T-helper 1 cell (primary cell): ENCODE measurements around the gene ASAP2.
A peak's percentile ranks its signal among the peaks of the same experiment; 100 is the strongest.

ENCODE experiments used
- DNase-seq, 5 donors: peaks; one replicate each; pipeline ENCODE4 v3.0.0-alpha.2; 2012 to 2020
- total RNA-seq, 4 donors: gene quantifications; one replicate each; lab custom pipeline; 2026; lab: John Stamatoyannopoulos, UW

Gene ASAP2
- 0 reads per million in 4 donors for total RNA-seq

DNA sequence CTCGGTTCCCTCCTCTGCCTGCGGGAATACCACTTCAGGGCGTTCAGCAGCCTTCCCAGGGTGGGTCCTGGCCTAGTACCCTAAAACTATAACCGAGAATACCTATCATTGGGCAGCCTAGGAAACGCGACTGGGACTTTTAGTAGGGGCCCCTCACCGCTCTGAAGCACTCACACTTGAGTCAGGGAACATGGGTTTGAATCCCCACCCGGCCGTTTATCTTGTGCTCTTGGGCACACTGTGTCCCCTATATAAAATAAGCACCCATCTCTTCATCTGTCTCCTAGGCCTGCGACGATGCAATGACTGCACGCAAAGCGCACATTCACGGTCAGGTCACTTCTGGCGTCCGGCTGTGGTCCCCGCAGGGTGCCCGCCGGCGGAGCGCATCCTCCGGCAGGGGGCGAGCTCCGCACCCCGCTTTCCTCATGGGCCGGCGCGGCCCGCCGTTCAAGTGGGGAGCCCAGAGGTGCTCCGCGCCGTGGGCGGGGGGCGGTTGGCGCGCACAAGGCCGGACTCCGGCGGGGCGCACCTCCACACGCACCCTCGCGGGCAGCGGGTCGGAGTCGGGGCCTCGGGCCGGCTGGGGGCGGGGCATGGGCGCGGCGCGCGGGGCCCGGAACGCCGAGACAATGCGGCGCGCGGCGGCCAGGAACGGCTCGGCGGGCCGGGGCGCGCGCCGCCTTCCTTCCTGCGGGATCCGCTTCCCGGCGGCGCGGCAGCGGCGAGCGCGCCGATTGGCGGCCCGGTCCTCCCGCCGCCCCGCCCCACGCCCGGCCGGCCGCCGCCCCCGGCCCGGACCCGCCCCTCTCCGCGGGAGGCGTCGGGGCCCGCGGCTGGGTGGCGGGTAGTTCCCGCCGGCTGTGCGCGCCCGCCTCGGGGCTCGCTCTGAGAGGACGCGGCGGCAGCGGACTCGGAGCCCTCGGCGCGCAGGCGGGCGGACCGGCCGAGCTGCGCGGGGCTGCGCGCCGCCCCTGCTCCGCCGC, at the start of gene ASAP2:
TSS of gene ASAP2 (plus strand) at position 850 of the 986 bp plus-strand sequence. CDS start 293 bp downstream, outside the sequence.
- peak in 2 of 5 donors; percentile 11 to 43 for DNase-seq

DNA sequence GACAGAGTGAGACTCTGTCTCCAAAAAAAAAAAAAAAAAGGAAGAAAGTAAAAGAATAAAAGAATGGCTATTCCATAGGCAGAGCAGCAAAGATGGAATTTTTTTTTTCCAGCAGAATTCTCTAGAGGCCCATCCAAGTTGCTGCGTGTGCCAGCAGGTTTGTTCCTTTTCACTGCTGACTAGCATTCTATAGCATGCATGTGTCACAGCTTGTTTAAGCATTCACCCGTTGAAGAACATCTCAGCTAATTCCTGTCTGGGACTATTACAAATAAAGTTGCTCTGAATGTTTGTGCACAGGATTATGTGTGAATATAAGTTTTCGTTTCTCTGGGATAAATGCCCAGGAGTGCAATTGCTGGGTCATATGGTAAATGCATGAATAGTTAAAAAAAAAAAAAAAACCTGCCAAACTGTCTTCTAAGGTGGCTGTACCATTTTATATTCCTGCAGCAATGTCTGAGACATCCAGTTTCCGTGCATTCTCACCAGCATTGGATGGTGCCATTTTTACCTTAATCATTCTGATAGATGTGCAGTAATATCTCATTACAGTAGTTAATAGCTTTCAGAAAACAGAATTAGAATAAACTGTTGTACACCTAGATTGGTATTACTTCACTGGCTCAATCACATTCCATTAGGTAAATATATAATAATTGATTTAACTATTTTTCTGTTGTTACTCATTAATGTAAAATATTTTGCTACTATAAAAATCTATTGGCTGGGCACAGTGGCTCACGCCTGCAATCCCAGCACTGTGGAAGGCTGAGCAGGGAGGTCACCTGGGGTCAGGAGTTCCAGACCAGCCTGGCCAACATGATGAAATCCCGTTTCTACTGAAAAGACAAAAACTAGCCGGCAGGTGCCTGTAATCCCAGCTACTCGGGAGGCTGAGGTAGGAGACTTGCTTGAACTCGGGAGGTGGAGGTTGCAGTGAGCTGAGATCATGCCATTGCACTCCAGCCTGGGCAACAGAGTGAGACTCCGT, 47.5 kb upstream of the ASAP2 start:
- DNase-seq: no peak

DNA sequence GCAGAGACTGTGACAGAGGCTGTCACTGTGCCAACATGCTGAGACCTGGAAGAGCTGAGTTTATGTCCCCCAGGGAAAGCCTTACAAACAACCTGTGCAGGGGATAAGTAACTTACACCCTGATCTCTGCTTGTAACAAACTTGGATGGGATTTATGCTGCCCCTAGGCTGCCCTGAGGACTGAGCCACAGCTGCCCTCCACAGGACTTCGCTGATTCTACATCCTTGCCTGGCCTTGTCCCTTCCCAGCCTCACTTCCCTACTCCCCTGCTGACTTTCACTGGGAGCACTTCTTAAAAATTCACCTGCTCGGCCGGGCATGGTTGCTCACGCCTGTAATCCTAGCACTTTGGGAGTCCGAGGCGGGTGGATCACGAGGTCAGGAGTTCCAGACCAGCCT, 45.9 kb upstream of the ASAP2 start:
- DNase-seq: no peak

DNA sequence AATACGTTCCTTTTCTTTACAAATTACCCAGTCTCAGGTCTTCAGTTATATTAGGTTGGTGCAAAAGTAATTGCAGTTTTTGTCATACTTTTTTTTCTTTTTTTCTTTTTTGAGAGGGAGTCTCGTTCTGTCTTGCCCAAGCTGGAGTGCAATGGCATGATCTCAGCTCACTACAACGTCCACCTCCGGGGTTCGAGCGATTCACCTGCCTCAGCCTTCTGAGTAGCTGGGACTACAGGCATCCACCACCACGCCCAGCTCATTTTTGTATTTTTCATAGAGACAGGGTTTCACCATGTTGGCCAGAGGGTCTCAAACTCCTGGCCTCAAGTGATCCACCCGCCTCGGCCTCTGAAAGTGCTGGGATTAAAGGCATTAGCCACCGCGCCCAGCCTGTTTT, 43.8 kb upstream of the ASAP2 start:
- DNase-seq: no peak

DNA sequence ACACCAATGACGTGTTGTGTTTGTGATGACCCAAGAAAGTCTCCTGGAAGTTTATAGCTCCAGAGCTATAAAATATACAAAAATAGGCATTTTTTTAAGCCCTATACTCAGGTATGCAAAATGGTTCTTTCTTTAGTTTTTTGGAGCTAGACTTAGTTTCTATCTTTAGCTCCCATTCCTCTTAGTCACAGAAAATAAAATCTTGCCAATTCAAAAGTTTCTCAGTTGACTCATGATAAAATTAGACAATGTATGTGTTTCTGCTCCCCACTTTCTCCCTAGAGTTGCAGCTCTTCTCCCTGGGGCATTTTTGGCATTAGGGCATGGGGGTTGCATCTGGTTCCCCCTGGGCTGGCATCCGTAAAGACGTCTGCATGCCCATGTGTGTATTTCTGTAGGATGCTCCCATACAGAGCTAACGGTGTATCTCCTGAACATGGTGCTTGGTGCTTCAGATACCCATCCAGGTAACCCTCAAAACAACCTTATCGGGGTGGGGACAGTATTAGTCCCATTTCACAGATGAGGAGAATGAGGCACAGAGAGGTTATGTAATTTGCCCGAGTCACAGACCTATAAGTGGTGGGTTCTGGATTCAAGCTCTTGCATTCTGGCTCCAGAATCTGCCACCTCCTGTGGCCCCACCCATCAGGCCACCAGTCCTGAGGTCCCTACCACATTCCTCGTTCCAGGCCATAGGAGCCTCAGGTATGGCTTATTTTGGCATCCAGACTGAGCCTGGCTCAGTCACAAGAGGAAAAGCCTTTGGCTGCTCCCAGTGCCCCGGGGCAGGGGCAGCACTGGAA, 43.1 kb upstream of the ASAP2 start:
- DNase-seq: no peak

DNA sequence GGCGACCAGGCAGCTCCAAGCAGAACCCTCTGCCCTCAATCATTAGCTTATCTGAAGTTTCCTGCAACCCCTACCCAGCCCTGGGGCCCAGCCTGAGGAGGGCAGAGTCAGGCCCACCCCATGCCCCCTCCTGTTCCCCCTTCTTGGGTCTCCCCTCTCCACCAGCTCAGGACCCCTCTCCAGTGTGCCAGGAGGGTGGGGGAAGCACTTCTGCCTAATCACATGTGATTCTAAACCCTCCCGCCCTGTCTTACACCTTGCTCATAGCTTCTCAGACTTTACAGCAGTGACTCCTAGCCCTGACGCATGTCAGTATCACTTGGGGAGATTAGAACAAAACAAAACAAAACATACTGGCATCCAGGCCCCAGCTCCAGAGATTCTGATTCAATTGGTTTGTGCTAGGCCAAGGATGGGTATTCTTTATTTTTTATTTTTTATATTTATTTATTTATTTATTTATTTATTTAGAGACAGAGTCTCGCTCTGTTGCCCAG, 42.5 kb upstream of the ASAP2 start:
- DNase-seq: no peak

DNA sequence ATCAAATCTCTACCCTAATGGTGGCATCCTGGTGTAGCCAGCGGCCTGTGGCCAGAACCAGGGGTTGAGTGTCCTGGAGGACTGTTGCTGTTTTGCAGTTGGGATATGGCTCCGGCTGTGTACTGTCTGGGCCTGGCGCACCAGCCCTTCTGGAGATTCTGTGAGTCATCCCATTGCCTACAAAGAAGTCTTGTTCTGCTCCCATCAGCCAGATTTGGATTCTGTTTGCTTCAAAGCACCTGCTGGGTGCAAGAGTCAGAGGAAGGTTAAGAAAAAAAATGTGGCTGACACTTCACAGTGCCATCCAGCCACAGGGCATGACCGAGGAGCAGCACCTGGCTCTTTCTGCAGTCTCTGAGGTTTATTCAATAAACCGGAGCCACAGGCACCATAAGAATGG, 41.0 kb upstream of the ASAP2 start:
- no peak for DNase-seq

DNA sequence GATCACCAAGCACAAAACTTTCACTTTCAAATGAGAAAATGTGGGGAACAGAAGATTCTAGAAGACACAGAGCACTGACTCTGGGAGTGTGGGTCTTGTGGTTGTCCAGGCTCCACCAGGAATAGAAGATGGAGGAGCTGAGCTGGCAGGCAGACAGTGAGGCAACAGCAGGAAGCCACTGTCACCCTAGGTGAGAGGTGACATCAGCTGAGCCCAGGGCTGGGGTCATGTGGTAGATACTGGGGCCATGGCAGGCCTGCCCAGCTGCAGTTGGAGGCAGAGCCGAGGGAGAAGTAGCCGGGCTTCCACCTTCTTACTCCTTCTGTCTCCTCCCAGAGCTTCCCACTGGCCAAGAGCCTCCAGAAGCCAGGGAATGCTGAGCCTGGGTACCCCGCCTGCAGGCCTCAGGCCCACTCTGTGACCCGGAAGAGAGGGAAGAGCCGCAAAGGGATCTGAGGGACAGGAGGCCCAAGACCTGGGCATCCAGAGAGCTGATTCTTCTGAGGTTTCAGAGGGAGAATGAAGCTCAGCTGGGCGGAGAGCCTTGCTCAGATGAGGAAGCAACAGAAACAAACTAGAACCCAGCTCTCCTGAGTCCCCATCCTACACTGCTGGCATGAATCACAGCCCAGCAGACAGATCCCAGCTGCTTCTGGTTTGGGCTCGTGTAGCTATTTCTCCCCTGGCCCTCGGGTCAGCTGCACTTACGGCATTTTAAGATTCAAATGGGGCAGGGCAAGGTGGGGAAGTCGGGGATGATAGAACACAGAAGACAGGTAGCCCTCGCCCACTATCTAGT, 39.8 kb upstream of the ASAP2 start:
- no peak for DNase-seq

DNA sequence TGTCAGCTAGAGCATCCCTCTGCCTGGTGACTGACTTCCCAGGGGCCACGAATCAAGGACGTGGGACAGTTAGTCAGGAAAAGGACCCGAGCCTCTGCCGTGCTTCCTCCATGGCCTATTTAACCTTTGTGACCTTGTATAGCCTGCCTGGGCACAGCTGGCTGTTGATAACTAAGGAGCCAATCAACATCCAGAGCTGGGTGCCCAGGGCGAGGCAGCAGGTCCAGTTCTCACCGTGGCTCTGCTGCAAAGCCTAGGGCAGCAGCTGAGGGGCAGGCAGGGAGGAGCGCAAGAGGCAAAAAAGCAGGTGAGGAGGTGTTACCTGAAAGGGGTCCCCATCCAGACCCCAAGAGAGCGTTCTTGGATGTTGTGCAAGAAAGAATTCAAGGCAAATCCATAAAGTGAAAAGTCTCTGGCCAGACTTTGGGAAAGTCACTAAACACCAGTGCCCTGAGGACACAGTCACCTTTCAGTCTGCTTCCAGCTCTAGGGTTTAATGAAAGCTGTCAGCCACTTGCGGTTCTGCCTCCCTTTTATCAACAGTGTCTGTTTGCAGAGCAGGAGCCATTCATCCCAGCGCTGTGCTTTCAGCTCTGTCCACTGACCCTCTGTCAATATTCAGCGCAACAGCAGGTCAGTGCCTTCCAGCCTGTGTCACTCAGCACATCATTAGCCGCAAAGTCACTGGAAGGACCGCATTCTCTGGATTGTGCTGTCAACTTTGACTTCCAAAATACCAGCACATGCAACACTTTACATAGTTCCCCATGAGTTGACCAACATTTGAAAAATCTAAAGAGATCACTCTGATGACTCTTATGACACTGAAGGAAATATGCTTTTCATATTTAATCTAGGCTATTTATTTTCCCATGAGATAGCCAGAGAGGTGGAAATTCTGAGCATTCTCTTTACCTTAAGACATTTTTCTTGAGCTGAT, 38.6 kb upstream of the ASAP2 start:
- no peak for DNase-seq

DNA sequence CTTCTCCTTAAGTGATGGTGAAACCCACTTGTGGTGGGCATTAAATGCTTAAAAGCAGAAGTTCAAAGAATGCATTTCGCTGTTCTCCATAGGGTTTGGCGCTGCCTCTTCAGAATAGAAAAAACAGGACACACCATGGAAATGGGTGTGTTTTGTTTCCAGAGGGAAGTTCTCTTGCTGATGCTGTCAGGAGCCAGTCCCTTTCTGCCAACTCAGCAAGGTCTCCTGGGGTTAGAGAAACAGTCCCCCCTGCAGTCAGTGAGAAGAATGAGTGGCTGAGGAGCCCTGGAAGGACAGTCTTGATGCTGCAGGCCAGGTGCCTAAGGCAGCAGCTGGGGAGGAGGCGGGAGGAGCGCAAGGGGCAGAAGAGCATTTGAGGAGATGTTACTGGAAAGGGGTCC, 37.8 kb upstream of the ASAP2 start:
- DNase-seq: no peak

DNA sequence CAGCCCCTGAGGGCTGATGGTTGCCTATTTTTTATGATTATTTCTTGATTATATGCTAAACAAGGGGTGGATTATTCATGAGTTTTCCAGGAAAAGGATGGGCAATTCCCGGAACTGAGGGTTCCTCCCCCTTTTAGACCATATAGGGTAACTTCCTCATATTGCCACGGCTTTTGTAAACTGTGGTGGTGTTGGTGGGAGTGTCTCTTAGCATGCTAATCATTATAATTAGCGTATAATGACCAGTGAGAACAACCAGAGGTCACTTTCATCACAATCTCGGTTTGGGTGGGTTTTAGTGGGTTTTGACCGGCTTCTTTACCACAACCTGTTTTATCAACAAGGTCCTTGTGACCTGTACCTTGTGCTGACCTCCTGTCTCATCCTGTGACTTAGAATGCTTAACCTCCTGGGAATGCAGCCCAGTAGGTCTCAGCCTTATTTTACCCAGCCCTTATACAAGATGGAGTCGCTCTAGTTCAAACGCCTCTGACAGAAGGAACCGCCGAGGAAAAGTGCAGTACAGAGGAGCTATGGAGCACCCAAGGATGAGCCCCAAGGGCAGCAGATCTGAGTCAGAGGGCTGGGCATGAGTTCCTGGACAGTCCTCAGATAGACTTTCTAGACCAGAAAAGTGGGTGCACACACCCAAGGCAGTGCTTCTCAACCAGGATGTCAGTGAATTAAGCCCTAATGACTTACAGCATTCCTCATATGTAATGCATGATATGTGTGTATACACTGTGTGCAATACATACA, 37.1 kb upstream of the ASAP2 start:
- no peak for DNase-seq

DNA sequence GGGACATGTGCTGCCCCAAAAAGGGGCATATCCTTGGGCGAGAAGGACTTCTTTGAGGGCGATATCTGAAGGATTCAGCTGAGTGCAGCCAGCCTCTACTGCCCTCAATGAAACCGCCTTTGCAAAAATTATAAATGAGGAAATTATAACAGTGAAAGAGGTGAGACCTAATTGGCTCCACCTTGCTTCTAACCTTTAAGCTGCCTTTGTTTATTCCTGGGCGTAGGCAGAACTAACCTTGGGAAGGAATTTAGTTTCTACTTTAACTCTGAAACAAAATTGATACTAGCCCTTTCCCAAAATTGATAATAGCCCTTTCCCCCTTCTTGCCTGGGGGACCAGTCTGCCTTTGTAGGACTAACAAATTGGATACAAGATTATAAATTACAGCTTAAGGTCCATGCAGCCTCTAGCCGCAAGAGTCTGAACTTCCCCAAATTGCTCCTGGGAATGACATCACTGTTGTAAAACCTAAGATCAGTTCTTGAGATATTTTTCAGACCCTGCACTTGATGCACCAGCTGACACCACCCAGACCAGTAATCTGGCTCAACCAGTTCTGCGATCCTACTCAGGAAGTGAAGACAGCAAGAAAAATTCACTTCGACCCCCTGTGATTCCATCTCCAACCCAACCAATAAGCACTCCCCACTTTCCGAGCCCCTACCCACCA, 36.0 kb upstream of the ASAP2 start:
- DNase-seq: no peak

DNA sequence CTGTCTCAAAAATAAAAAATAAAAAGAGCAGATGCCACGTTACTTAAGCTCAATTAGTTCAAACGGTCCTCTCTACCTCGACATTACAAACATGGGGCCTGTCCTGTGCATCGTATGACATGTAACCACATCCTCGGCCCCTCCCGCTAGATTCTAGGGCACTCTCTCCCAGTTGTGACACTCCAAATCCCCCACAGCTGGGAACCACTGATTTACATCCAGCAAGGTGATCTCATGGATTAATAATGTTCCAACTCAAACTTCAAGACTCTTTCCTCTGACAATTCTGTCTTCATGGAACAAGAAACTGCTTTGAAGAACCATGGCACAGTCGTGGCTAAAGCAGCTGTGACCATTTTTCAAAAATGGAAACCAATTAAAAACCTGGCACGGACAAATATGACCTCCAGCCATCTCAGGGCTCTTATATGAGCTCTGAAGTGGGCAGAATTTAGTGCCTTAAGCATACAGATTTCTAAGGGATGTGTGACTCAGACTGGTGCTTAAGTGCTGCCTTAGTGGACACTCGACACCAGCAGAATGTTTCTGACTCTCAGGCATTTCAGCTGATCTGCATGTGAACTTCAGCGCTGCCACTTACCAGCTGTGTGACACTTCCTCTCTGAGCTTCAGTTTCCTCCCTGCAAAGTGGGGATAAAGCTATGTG, 31.7 kb upstream of the ASAP2 start:
- DNase-seq: no peak

DNA sequence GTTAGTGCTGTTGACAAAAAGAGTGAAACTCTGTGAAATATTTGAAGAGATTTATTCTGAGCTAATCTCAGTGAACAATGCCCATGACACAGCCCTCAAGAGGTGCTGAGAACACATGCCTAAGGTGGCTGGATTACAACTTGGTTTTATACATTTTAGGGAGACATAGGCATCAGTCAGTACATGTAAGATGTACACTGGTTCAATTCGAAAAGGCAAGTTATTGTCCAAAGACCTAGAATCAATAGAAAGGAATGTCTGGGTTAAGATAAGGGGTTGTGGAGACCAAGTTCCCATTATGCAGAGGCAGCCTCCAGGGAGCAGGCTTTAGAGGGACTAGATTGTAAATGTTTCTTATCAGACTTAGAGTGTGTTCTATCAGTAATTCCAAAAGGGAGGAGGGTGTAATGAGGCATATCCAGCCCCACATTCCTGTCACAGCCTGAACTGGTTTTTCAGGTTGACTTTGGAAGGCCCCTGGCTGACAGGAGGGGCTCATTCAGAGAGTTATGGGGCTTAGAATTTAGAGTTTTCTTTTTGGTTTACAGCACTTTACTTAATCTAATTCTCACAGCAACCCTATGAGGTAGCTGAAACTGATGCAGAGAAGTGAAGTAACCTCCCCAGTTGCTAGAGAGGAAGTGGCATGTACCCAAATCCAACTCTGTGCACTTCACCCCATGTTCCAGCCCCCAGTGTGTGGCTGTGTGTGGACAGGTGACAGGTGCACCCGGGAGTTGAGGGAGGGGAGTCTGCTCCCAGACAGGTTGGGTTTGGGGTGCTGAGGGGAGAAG, 28.3 kb upstream of the ASAP2 start:
- DNase-seq: no peak

DNA sequence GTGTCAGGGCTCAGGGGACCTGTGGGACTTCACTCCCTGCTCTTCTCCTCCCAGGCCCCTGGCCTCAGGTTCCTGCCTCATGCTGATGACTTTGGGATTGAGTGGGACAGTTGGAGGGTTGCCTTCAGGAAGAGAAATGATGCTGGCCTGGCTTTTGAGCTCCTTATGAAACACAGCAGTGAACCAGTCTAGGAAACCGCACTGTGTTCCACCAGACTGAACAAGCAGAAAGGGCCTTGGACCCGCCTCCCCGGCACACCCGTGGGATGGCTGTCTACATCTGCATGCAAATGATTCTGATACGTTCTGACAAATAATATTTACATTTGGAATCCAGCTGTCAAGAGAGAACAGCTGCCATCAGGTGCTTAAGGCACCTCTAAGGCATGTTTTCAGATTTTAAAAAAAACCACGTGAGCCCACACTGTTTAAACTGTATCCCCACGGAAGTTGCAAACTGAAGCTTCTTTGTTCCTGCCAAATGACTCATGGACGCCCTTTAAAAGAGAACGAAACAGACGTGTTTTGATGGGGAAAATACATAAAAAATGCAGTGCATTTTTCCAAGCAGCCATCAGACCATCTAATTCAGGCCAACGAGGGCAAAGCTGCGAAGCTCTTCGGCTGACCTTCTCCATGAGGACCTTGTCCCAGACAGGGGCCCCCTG, 27.6 kb upstream of the ASAP2 start:
- DNase-seq: no peak

DNA sequence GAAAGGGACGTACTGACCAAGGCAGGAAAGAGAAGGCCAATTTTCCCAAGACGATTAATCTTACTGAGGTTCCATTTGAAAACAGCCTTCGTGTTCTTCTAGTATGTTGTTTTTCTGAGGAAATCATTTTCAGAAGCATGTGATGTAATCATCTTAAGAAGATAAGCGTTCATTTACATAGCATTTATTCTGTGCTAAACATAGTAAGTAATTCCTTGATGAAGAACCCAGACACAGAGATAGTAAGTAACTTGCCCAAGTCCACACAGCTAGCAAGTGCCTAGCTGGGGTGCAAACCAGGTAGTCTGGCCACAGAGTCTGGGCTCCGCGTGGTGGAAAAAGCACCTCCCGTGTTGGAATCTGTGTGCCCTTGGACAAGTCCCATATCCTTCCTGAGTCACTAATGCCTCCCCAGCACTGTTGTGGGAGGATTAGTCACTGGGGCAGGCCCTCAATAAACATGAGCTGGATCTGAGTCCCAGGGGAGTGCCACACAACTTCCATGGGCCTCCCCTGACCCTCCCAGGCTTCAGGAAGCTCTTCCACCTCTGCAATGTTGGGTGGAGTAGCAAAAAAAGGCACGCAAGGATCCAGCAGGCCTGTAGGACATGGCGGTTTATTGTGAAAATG, 26.9 kb upstream of the ASAP2 start:
- no peak for DNase-seq
